GM12878 (cell line): ENCODE results near the gene DNAH9. TPM values are rescaled to one million over a fixed set of nuclear protein-coding genes. Genes with fewer than 3 reads are reported as not detected.

Experiments used
- ATAC-seq: fragments of 200-7000 bp; cut with Tn5 transposase; 3 replicates; pipeline ENCODE4 v1.9.1; 2020; ENCODE audit warnings: mild to moderate bottlenecking, moderate library complexity
- BruUV-seq: library from RNA; stranded (reverse); fragments of 400-500 nt; replicated peaks from 2 replicates; lab custom pipeline; 2021; lab: Mats Ljungman, UMichigan
- CTCF ChIA-PET: fragments of 300-600 bp; sonication (Branson Sonifier 250); formaldehyde crosslinking; extraction: SDS; loops from one replicate; lab custom pipeline; 2021; ENCODE audit warnings: inconsistent platforms; lab: Yijun Ruan, JAX
- POLR2A ChIA-PET: fragments of 350-600 bp; formaldehyde crosslinking; extraction: SDS; loops from one replicate; lab custom pipeline; 2021; ENCODE audit warnings: inconsistent platforms; lab: Charles Lee
- RAD21 ChIA-PET: fragments of 300-600 bp; sonication (Branson Sonifier 250); formaldehyde crosslinking; loops from one replicate; lab custom pipeline; 2023; ENCODE audit warnings: antibody characterized with exemption; ENCODE audit not compliant: unreplicated experiment; lab: Charles Lee
- SMC1A ChIA-PET: fragments of 300-600 bp; sonication (Branson Sonifier 250); formaldehyde crosslinking; loops from one replicate; lab custom pipeline; 2023; ENCODE audit not compliant: unreplicated experiment, uncharacterized antibody; lab: Charles Lee
- DNase-seq: peaks from one replicate; pipeline ENCODE4 v3.0.0-alpha.2; 2011; ENCODE audit warnings: low read depth, low spot score
- FAIRE-seq: peaks from 3 replicates; lab custom pipeline; 2011; peaks lifted over from hg19 to GRCh38; lab: Jason Lieb, UNC
- H2AFZ ChIP-seq: 2 replicates; pipeline ENCODE4 v1.6.0; 2011; ENCODE audit warnings: low read depth, low read length, control low read depth; ENCODE audit not compliant: control insufficient read depth
- H3K27ac ChIP-seq: 2 replicates; pipeline ENCODE4 v1.5.1; 2011; ENCODE audit warnings: control low read depth; ENCODE audit not compliant: control insufficient read depth, insufficient read depth
- H3K27me3 ChIP-seq, 2 experiments: replicated peaks in 1 of 2; 2 replicates each; pipeline versions ENCODE4 v1.6.0 to v1.6.1; 2011; ENCODE audit warnings: low read length in 1 of 2; ENCODE audit not compliant: control insufficient read depth in 2 of 2, insufficient read depth in 2 of 2
- H3K36me3 ChIP-seq, 2 experiments: 2 replicates each; pipeline ENCODE4 v1.5.1; 2011; ENCODE audit warnings: low read length in 1 of 2; ENCODE audit not compliant: control insufficient read depth in 2 of 2, insufficient read depth in 2 of 2
- H3K4me1 ChIP-seq: 2 replicates; pipeline ENCODE4 v1.6.1; 2011; ENCODE audit warnings: mild to moderate bottlenecking, low read length, moderate library complexity, mixed read lengths; ENCODE audit not compliant: control insufficient read depth, insufficient read depth
- H3K4me2 ChIP-seq: 2 replicates; pipeline ENCODE4 v1.6.0; 2011; ENCODE audit warnings: control low read depth; ENCODE audit not compliant: control insufficient read depth, insufficient read depth
- H3K4me3 ChIP-seq: fragments of 200-600 bp; sonication (generic); 2 replicates; pipeline ENCODE4 v1.5.1; 2016
- H3K79me2 ChIP-seq: 2 replicates; pipeline ENCODE4 v1.6.0; 2011; ENCODE audit warnings: low read length; ENCODE audit not compliant: control insufficient read depth, insufficient read depth
- H3K9ac ChIP-seq: 2 replicates; pipeline ENCODE4 v1.8.0; 2011; ENCODE audit warnings: low read length, control low read depth, mixed read lengths; ENCODE audit not compliant: control insufficient read depth, insufficient read depth
- H3K9me3 ChIP-seq: replicated peaks from 3 replicates; pipeline ENCODE4 v1.5.1; 2011; ENCODE audit warnings: mild to moderate bottlenecking, low read length; ENCODE audit not compliant: control insufficient read depth, insufficient read depth
- H4K20me1 ChIP-seq: 2 replicates; pipeline ENCODE4 v1.6.0; 2011; ENCODE audit not compliant: control insufficient read depth, insufficient read depth
- BMI1 ChIP-seq: fragments of 450-650 bp; IDR thresholded peaks from 2 replicates; pipeline ENCODE4 v1.6.1; 2016; ENCODE audit warnings: mild to moderate bottlenecking, moderate library complexity, borderline replicate concordance
- E2F4 ChIP-seq: IDR thresholded peaks from 2 replicates; pipeline ENCODE4 v1.6.1; 2012; ENCODE audit warnings: low read depth, low read length, improper control_type of control experiment
- FOXK2 ChIP-seq: fragments of 450-650 bp; IDR thresholded peaks from 2 replicates; pipeline ENCODE4 v1.6.1; 2017; ENCODE audit warnings: mild to moderate bottlenecking, moderate library complexity
- GATAD2B ChIP-seq: fragments of 450-650 bp; conservative IDR thresholded peaks from 2 replicates; pipeline ENCODE4 v1.6.1; 2017; ENCODE audit warnings: low read depth, mild to moderate bottlenecking, moderate library complexity
- IKZF2 ChIP-seq, 2 experiments: fragments of 450-650 bp; IDR thresholded peaks; 2 replicates each; pipeline ENCODE4 v1.6.1; 2017; ENCODE audit warnings: mild to moderate bottlenecking in 2 of 2, moderate library complexity in 2 of 2
- LARP7 ChIP-seq: fragments of 450-650 bp; IDR thresholded peaks from 2 replicates; pipeline ENCODE4 v1.6.1; 2017; ENCODE audit warnings: mild to moderate bottlenecking
- NFXL1 ChIP-seq: fragments of 450-650 bp; IDR thresholded peaks from 2 replicates; pipeline ENCODE4 v1.6.1; 2017; ENCODE audit warnings: antibody characterized with exemption, mild to moderate bottlenecking, borderline replicate concordance
- NKRF ChIP-seq: fragments of 450-650 bp; conservative IDR thresholded peaks from 2 replicates; pipeline ENCODE4 v1.6.1; 2017; ENCODE audit warnings: mild to moderate bottlenecking, moderate library complexity
- POLR2AphosphoS5 ChIP-seq: IDR thresholded peaks from 2 replicates; pipeline ENCODE4 v1.6.1; 2011; ENCODE audit warnings: mild to moderate bottlenecking, low read length, inconsistent platforms
- SREBF1 ChIP-seq: IDR thresholded peaks from 2 replicates; pipeline ENCODE4 v1.6.1; 2012; ENCODE audit warnings: mild to moderate bottlenecking, low read length
- SREBF2 ChIP-seq: IDR thresholded peaks from 2 replicates; pipeline ENCODE4 v1.6.1; 2012; ENCODE audit warnings: mild to moderate bottlenecking, low read length
- TARDBP ChIP-seq: IDR thresholded peaks from 2 replicates; pipeline ENCODE4 v1.6.1; 2016; ENCODE audit warnings: borderline replicate concordance
- YBX1 ChIP-seq: fragments of 450-650 bp; IDR thresholded peaks from 2 replicates; pipeline ENCODE4 v1.6.1; 2016; ENCODE audit warnings: antibody characterized with exemption
- ZBTB4 ChIP-seq: fragments of 450-650 bp; formaldehyde crosslinking; IDR thresholded peaks from 2 replicates; pipeline ENCODE4 v1.4.0; 2022; ENCODE audit warnings: mild to moderate bottlenecking, moderate library complexity
- ZNF687 ChIP-seq: fragments of 450-650 bp; IDR thresholded peaks from 2 replicates; pipeline ENCODE4 v1.6.1; 2017; ENCODE audit warnings: mild to moderate bottlenecking, moderate library complexity
- WGBS: methylation state at CpG from one replicate; pipeline ENCODE4 v1.1.6; 2016; ENCODE audit warnings: low lambda C conversion rate; ENCODE audit not compliant: insufficient replicate concordance, insufficient coverage; ENCODE audit errors: missing lambda C conversion rate; 5-methylcytosine and 5-hydroxymethylcytosine counted together
- in situ Hi-C: fragments of 300-500 bp; cut with MboI; formaldehyde crosslinking; loops from 9 replicates; pipeline ENCODE4 v1.14.3; 2018; ENCODE audit warnings: mixed read lengths
- intact Hi-C: fragments of 100-400 bp; cut with micrococcal nuclease; formaldehyde crosslinking; loops from one replicate; pipeline ENCODE4 v1.14.2; 2022; ENCODE audit not compliant: unreplicated experiment
- polyA plus RNA-seq, 11 experiments: library from polyadenylated mRNA; depleted of rRNA in 4 of 11; unstranded in 6 of 11; stranded (reverse) in 5 of 11; fragments of >200 nt; fragmentation: Nextera tagmentation in 4 of 11; fragmentation: Illumina TruSeq in 1 of 11; extraction: Ambion mirVana in 4 of 11; extraction: Trizol in 1 of 11; gene quantifications; 1 replicate in 1 of 11; 2 replicates in 10 of 11; pipeline versions ENCODE4 v1.2.1 to v1.2.3, GENCODE V29; 2011 to 2016; ENCODE audit warnings: inconsistent platforms in 2 of 11, missing spikeins in 2 of 11, low read depth in 1 of 11
- total RNA-seq, 4 experiments: library from RNA; depleted of rRNA in 3 of 4; stranded (reverse); fragments of >200 nt in 3 of 4; fragmentation: Illumina TruSeq in 1 of 4; extraction: Trizol in 1 of 4; gene quantifications; 2 replicates each; pipeline versions ENCODE4 v1.2.1 to v1.2.3, GENCODE V29; 2013 to 2021

DNAH9 gene
- total and polyA plus RNA-seq, 10 of the 15 experiments (the other 5 are each of a cell fraction or from before 2014, with no cell fraction given): 0.10 to 0.40 (median 0.19) TPM; not detected in 7

GRCh38 chr17:11885051-11885450, 286.8 kb downstream of the DNAH9 start:
- BruUV-seq: no TSS peak
- Histone ChIP-seq H3K27ac (no peak overlapping the region), H3K9me3 (no peaks in the 10 kb centered on the region), H3K79me2 (no peaks in the 10 kb centered on the region), H3K27me3 (no peaks in the 10 kb centered on the region), H3K4me2 (no peak overlapping the region), H2AFZ (no peak overlapping the region), H3K9ac (no peak overlapping the region), H3K36me3 (no peaks in the 10 kb centered on the region)
- in situ Hi-C loops: loop anchor here (10.0 kb wide), 1 partner anchor 170 kb away; no protein-coding TSS in a partner anchor
- WGBS: 13% methylated on average over 2 of the region's 2 CpGs
- no peak for TF ChIP-seq NKRF
- no peak for TF ChIP-seq E2F4
- no peak for TF ChIP-seq LARP7
- no peak for TF ChIP-seq YBX1
- TF ChIP-seq TARDBP: no peak
- no peak for TF ChIP-seq SREBF1
- no peak for TF ChIP-seq BMI1
- no peak for TF ChIP-seq GATAD2B
- TF ChIP-seq NFXL1: no peak
- TF ChIP-seq SREBF2: no peak
- no peak for TF ChIP-seq POLR2AphosphoS5
- no peak for TF ChIP-seq ZBTB4
- no peak for TF ChIP-seq FOXK2
- TF ChIP-seq ZNF687: no peak
- no peak for TF ChIP-seq IKZF2 (IDR thresholded peaks at IDR 0.05)
- TF ChIP-seq, all 136 proteins: peak for 0
- no peak for FAIRE-seq
- POLR2A ChIA-PET: no interaction called here
- no peak for ATAC-seq
- SMC1A ChIA-PET: no interaction called here
- CTCF ChIA-PET: no interaction called here
- Histone ChIP-seq H4K20me1 (no peaks in the 10 kb centered on the region), H3K4me3 (no peak overlapping the region), H3K4me1 (no peaks in the 10 kb centered on the region)
- DNase-seq: no peak
- RAD21 ChIA-PET: no interaction called here
- intact Hi-C loops: no loop called here
